Osteocyte (in vitro differentiated cells): ENCODE data around the gene NDUFA3. TPM values are rescaled to one million over a fixed set of nuclear protein-coding genes. Genes with fewer than 3 reads are reported as not detected.

Source experiments
- DNase-seq: peaks from one replicate; pipeline ENCODE4 v3.0.0; 2021; ENCODE audit warnings: mixed read lengths; ENCODE audit not compliant: unreplicated experiment; ENCODE audit errors: extremely low spot score
- H3K27ac Mint-ChIP-seq: one replicate; pipeline ENCODE4 v1.8.0; 2021; ENCODE audit warnings: mild to moderate bottlenecking, mixed read lengths; ENCODE audit not compliant: unreplicated experiment
- H3K27me3 Mint-ChIP-seq: one replicate; pipeline ENCODE4 v1.8.0; 2021; ENCODE audit warnings: mixed read lengths; ENCODE audit not compliant: unreplicated experiment
- H3K36me3 Mint-ChIP-seq: one replicate; pipeline ENCODE4 v1.8.0; 2021; ENCODE audit warnings: mixed read lengths; ENCODE audit not compliant: unreplicated experiment
- H3K4me1 Mint-ChIP-seq: one replicate; pipeline ENCODE4 v1.8.0; 2021; ENCODE audit warnings: mixed read lengths; ENCODE audit not compliant: unreplicated experiment
- H3K4me3 Mint-ChIP-seq: one replicate; pipeline ENCODE4 v1.8.0; 2021; ENCODE audit warnings: mild to moderate bottlenecking, moderate library complexity, mixed read lengths; ENCODE audit not compliant: unreplicated experiment
- H3K9me3 Mint-ChIP-seq: one replicate; pipeline ENCODE4 v1.8.0; 2021; ENCODE audit warnings: mixed read lengths; ENCODE audit not compliant: unreplicated experiment
- CTCF ChIP-seq: fragments of 200-600 bp; sonication (generic); IDR thresholded peaks from 2 replicates; pipeline ENCODE4 v1.5.0; 2021; ENCODE audit warnings: antibody characterized with exemption, mild to moderate bottlenecking, moderate library complexity
- total RNA-seq: library from RNA; stranded (reverse); gene quantifications from 2 replicates; pipeline ENCODE4 v1.2.1, GENCODE V29; 2021

NDUFA3 gene
- total RNA-seq, 1 donor from 2014 or later: 132 TPM

GRCh38 chr19:54108496-54108895, 5.8 kb downstream of the NDUFA3 start:
- H3K9me3 Mint-ChIP-seq: no peaks in the 10 kb centered on the region
- H3K27me3 Mint-ChIP-seq: no peaks in the 10 kb centered on the region
- peaks cover under 1% of the 10 kb centered on the region for H3K4me1 Mint-ChIP-seq
- no peak overlapping the region for H3K27ac Mint-ChIP-seq
- H3K36me3 Mint-ChIP-seq: peaks cover 22% of the 10 kb centered on the region
- TF ChIP-seq CTCF: no peak
- H3K4me3 Mint-ChIP-seq: no peak overlapping the region
- DNase-seq: no peak

GRCh38 chr19:54109651-54110050, 7.0 kb downstream of the NDUFA3 start:
- H3K27me3 Mint-ChIP-seq: no peaks in the 10 kb centered on the region
- no peak for TF ChIP-seq CTCF
- H3K9me3 Mint-ChIP-seq: no peaks in the 10 kb centered on the region
- H3K36me3 Mint-ChIP-seq: peaks cover 22% of the 10 kb centered on the region
- DNase-seq: no peak
- H3K27ac Mint-ChIP-seq: no peak overlapping the region
- peaks cover 7% of the 10 kb centered on the region for H3K4me1 Mint-ChIP-seq
- H3K4me3 Mint-ChIP-seq: no peak overlapping the region

DNA sequence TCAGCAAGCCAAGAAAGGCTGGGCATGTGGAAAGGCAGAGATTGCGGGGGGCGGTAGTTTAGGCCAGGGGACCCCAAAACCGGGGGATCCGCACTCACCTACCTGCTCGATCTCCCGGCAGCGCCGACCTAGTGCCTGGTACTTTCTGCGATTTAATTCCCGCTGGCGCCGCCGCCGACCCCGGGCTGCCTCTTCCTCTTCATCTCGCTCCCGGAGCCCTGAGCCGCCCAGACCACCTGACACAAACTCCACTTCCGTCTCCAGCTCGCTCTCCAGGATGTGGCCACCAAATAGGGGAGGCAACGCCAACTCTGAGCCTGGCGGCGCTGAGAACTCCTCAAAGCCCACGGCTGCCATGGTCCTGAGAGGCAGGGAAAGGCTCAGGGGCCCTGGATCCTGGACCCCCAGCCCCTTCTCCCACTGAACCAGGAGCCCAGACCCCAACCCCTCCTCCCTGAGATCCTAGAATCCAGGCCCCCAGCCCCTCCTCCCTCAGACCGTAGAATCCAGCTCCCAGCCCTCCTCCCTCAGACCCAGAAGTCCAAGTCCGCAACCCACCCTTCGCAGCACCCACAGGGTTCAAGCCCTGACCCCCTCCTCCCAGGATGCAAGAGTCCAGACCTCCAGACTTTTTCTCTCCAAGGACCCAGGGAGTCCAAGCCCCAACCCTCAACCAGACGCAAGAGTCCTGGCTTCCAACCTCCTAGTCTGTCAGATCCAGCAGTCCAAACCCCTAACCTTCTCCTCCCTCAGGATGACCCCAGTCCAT, 11.9 kb downstream of the NDUFA3 start:
- DNase-seq: no peak
- H3K4me1 Mint-ChIP-seq: peaks cover 22% of the 10 kb centered on the region
- TF ChIP-seq CTCF: no peak
- H3K36me3 Mint-ChIP-seq: peaks cover 8% of the 10 kb centered on the region
- H3K4me3 Mint-ChIP-seq: peak overlapping the region; percentile 84
- no peaks in the 10 kb centered on the region for H3K9me3 Mint-ChIP-seq
- H3K27ac Mint-ChIP-seq: peak overlapping the region; percentile 97
- H3K27me3 Mint-ChIP-seq: no peaks in the 10 kb centered on the region

DNA sequence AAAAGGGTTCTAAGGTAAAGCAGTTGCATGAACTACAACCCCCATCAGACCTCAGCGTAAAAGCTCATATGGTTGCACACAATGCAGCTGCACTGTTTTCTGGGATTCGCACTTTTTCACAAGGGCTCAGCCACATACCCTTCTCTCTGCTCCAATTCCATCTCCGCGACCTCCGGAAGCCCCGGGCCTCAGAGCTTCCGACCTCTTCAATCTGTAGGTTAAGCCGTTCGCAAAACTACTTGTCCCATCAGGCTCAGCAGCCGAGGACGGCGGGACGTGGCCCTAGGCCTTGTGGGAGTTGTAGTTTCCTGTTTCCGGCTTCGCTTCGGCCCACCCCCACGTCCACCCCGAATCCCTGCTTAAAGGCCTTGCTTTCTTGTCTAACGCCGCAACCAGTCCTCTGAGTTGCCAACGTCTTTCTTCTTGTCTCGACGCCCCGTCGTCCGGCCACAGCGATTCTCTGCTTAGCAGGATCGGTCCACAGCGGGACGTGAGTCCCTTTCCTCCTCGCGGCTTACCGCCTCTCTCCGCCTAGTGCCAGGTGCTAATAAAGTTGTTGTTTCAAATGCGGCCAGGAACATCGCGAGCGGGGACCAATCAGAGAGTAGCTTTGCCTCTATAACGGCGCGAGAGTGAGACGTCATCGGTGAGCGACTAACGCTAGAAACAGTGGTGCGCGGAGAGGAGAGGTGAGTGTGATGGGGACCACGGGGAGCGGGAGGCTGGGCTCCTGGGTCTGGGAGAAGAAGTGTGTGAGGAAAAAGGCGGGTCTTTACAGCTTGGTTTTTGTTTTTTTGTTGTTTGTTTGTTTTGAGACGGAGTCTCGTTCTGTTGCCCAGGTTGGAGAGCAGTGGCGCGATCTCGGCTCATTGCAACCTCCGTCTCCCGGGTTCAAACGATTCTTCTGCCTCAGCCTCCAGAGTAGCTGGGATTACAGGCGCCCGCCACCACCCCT, 12.7 kb downstream of the NDUFA3 start, which contains the start of the genes PRPF31 and TFPT:
PRPF31 (plus strand) TSS at position 646 of the 955 bp plus-strand sequence. CDS start 2,525 bp downstream, outside the sequence.
TFPT (minus strand) TSS at position 549 of the 955 bp plus-strand sequence; CDS start at position 161, 388 bp downstream.
- no peaks in the 10 kb centered on the region for H3K9me3 Mint-ChIP-seq
- H3K4me3 Mint-ChIP-seq: peak within 1 kb of the TSS; percentile 84
- H3K36me3 Mint-ChIP-seq: peaks cover 11% of the 10 kb centered on the region
- H3K27ac Mint-ChIP-seq: peak within 1 kb of the TSS; percentile 97
- no peak for TF ChIP-seq CTCF
- H3K27me3 Mint-ChIP-seq: no peaks in the 10 kb centered on the region
- peaks cover 22% of the 10 kb centered on the region for H3K4me1 Mint-ChIP-seq
- DNase-seq: peak; percentile 97
